Endodermal cell (in vitro differentiated cells): ENCODE measurements around the gene CAPN12. TPM values are rescaled to one million over a fixed set of nuclear protein-coding genes. Genes with fewer than 3 reads are reported as not detected.

Experiments
- DNase-seq: peaks from one replicate; pipeline ENCODE4 v3.0.0-alpha.2; 2017
- H3K27ac ChIP-seq: 2 replicates; pipeline ENCODE4 v1.5.1; 2013; ENCODE audit warnings: mild to moderate bottlenecking, low read depth, low read length, moderate library complexity
- H3K27me3 ChIP-seq: 2 replicates; pipeline ENCODE4 v1.6.1; 2013; ENCODE audit warnings: mild to moderate bottlenecking, low read length, moderate library complexity; ENCODE audit not compliant: insufficient read depth, control insufficient read depth, poor library complexity, severe bottlenecking
- H3K36me3 ChIP-seq: 2 replicates; pipeline ENCODE4 v1.7.0; 2013; ENCODE audit warnings: mild to moderate bottlenecking, low read length, moderate library complexity; ENCODE audit not compliant: control insufficient read depth, insufficient read depth
- H3K4me1 ChIP-seq: one replicate; pipeline ENCODE4 v1.7.0; 2013; ENCODE audit warnings: low read length; ENCODE audit not compliant: control insufficient read depth, insufficient read depth
- H3K4me3 ChIP-seq: 2 replicates; pipeline ENCODE4 v1.5.1; 2013; ENCODE audit warnings: mild to moderate bottlenecking, low read length, moderate library complexity
- H3K9ac ChIP-seq: 2 replicates; pipeline ENCODE4 v1.6.1; 2013; ENCODE audit warnings: mild to moderate bottlenecking, low read length, moderate library complexity; ENCODE audit not compliant: poor library complexity, severe bottlenecking; ENCODE audit errors: extremely low read depth
- H3K9me3 ChIP-seq: 2 replicates; pipeline ENCODE4 v1.6.1; 2013; ENCODE audit warnings: mild to moderate bottlenecking, low read length, moderate library complexity; ENCODE audit not compliant: control insufficient read depth
- H3K27ac Mint-ChIP-seq: 2 replicates; pipeline ENCODE4 v1.8.0; 2020; ENCODE audit warnings: mixed read lengths
- H3K27me3 Mint-ChIP-seq: 2 replicates; pipeline ENCODE4 v1.8.0; 2021; ENCODE audit warnings: mild to moderate bottlenecking, mixed read lengths; ENCODE audit not compliant: insufficient read depth
- H3K36me3 Mint-ChIP-seq: 2 replicates; pipeline ENCODE4 v1.8.0; 2020; ENCODE audit warnings: low read depth, mixed read lengths
- H3K4me1 Mint-ChIP-seq: 2 replicates; pipeline ENCODE4 v1.8.0; 2020; ENCODE audit warnings: mixed read lengths
- H3K4me3 Mint-ChIP-seq: 2 replicates; pipeline ENCODE4 v1.8.0; 2020; ENCODE audit warnings: mild to moderate bottlenecking, moderate library complexity, mixed read lengths
- H3K9me3 Mint-ChIP-seq: 2 replicates; pipeline ENCODE4 v1.8.0; 2020; ENCODE audit warnings: mild to moderate bottlenecking, mixed read lengths
- CTCF ChIP-seq: fragments of 200-600 bp; sonication (generic); conservative IDR thresholded peaks from 2 replicates; pipeline ENCODE4 v1.5.0; 2021; ENCODE audit warnings: antibody characterized with exemption, mild to moderate bottlenecking
- WGBS, 2 experiments: methylation state at CpG; one replicate each; pipeline versions ENCODE4 v1.1.5 to v1.1.7; 2013; ENCODE audit warnings: missing lambda C conversion rate in 2 of 2, mixed read lengths in 1 of 2; ENCODE audit not compliant: insufficient coverage in 1 of 2, insufficient read length in 1 of 2; 5-methylcytosine and 5-hydroxymethylcytosine counted together
- total RNA-seq, 2 donors: library from RNA; stranded (reverse); fragmentation: NEBNext Ultra II Directional in 1 of 2; extraction: Animal tissue kit (Norgen Biotek cat#: 25700) in 1 of 2; gene quantifications; 2 replicates in 1 of 2; 3 replicates in 1 of 2; pipeline ENCODE4 v1.2.1, GENCODE V29; 2021

Gene CAPN12
- total RNA-seq, 2 donors from 2014 or later: 14.5 to 83.0 TPM

- no peak for TF ChIP-seq CTCF
- H3K27ac Mint-ChIP-seq: peak overlapping the region; percentile 69
- H3K27me3 ChIP-seq: no peaks in the 10 kb centered on the region
- H3K9me3 Mint-ChIP-seq: no peaks in the 10 kb centered on the region
- peaks cover 15% of the 10 kb centered on the region for H3K4me1 ChIP-seq
- H3K9me3 ChIP-seq: no peaks in the 10 kb centered on the region
- no peaks in the 10 kb centered on the region for H3K27me3 Mint-ChIP-seq
- peaks cover 56% of the 10 kb centered on the region for H3K36me3 ChIP-seq
- no peak overlapping the region for H3K4me3 Mint-ChIP-seq
- H3K9ac ChIP-seq: no peak overlapping the region
- DNase-seq: no peak
- H3K36me3 Mint-ChIP-seq: peaks cover 39% of the 10 kb centered on the region
- H3K4me3 ChIP-seq: no peak overlapping the region
- peaks cover 28% of the 10 kb centered on the region for H3K4me1 Mint-ChIP-seq
- WGBS, 2 experiments: 98 to 100% methylated on average over 4 to 7 of the region's 7 CpGs
- no peak overlapping the region for H3K27ac ChIP-seq
Observed at GRCh38 chr19:38690832-38691231, 53.4 kb downstream of the CAPN12 start.

DNA sequence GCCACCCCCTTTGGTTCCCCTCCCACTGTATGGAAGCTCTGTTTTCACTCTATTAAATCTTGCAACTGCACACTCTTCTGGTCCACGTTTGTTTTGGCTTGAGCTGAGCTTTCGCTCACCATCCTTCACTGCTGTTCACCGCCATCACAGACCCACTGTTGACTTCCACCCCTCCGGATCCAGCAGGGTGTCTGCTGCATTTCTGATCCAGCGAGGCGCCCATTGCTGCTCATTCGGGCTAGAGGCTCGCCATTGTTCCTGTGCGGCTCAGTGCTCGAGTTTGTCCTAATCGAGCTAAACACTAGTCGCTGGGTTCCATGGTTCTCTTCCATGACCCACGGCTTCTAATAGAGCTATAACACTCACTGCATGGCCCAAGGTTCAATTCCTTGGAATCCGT lies 54.1 kb downstream of the CAPN12 start:
- no peak for DNase-seq
- Histone ChIP-seq H3K9me3 (no peaks in the 10 kb centered on the region), H3K4me1 (peaks cover 22% of the 10 kb centered on the region), H3K27ac (no peak overlapping the region), H3K36me3 (peaks cover 55% of the 10 kb centered on the region), H3K9ac (no peak overlapping the region), H3K4me3 (no peak overlapping the region), H3K27me3 (no peaks in the 10 kb centered on the region)
- Mint-ChIP-seq H3K27me3 (no peaks in the 10 kb centered on the region), H3K9me3 (no peaks in the 10 kb centered on the region), H3K27ac (peak overlapping the region; percentile 69), H3K4me3 (no peak overlapping the region), H3K4me1 (peaks cover 35% of the 10 kb centered on the region), H3K36me3 (peaks cover 34% of the 10 kb centered on the region)
- no peak for TF ChIP-seq CTCF
- WGBS, 2 experiments: 96 to 97% methylated on average over 13 to 14 of the region's 14 CpGs

DNA sequence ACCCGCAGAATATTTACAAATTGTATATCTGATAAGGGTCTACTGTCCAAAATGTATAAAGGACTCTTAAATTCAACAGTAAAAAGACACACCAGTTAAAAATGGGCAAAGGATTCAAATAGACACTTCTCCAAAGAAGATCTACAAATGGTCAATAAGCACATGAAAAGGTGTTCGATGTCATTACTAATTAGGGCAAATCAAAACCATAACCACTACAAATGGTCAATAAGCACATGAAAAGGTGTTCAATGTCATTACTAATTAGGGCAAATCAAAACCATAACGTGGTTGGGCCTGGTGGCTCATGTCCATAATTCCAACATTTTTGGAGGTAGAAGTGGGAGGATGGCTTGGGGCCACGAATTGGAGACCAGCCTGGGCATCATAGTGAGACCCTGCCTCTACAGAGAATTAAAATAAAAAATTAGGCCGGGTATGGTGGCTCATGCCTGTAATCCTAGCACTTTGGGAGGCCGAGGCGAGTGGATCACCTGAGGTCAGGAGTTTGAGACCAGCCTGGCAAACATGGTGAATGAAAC lies 56.4 kb downstream of the CAPN12 start:
- WGBS, 2 experiments: 95 to 100% methylated on average over 2 to 7 of the region's 7 CpGs
- no peak overlapping the region for H3K9ac ChIP-seq
- DNase-seq: no peak
- peaks cover 41% of the 10 kb centered on the region for H3K36me3 ChIP-seq
- no peaks in the 10 kb centered on the region for H3K27me3 Mint-ChIP-seq
- H3K27ac Mint-ChIP-seq: no peak overlapping the region
- peaks cover 31% of the 10 kb centered on the region for H3K36me3 Mint-ChIP-seq
- no peaks in the 10 kb centered on the region for H3K27me3 ChIP-seq
- H3K4me1 Mint-ChIP-seq: peaks cover 50% of the 10 kb centered on the region
- no peak overlapping the region for H3K27ac ChIP-seq
- H3K4me3 Mint-ChIP-seq: no peak overlapping the region
- no peak overlapping the region for H3K4me3 ChIP-seq
- no peak for TF ChIP-seq CTCF
- no peaks in the 10 kb centered on the region for H3K9me3 ChIP-seq
- peaks cover 34% of the 10 kb centered on the region for H3K4me1 ChIP-seq
- H3K9me3 Mint-ChIP-seq: peaks cover under 1% of the 10 kb centered on the region
